ENCODE measurements around the gene PTRH2. TPM values are rescaled to one million over a fixed set of nuclear protein-coding genes. Genes with fewer than 3 reads are reported as not detected.
A peak's percentile ranks its signal among the peaks of the same experiment; 100 is the strongest.

The PTRH2 gene
- total RNA-seq, 2 experiments from 2014 or later: 6.5 to 7.3 TPM

- Histone ChIP-seq H3K4me1 (ENCODE audit: insufficient read depth, low read length) (peaks cover 6% of the 10 kb centered on the region), H3K27ac (ENCODE audit: low read depth in 1 of 2, low read length in 2 of 2) (no peak overlapping the region), H3K9me3 (ENCODE audit: control insufficient read depth in 1 of 2, insufficient read depth in 1 of 2, low read length in 2 of 2) (no peaks in the 10 kb centered on the region), H3K27me3 (ENCODE audit: control insufficient read depth in 1 of 2, insufficient read depth in 2 of 2, low read length in 2 of 2) (no peaks in the 10 kb centered on the region), H3K36me3 (ENCODE audit: insufficient read depth, low read length) (peaks cover 82% of the 10 kb centered on the region), H3K4me3 (ENCODE audit: low read length) (no peak overlapping the region)
- TF ChIP-seq CTCF (IDR thresholded peaks at IDR 0.05): no peak
- Mint-ChIP-seq H3K27me3 (no peaks in the 10 kb centered on the region), H3K36me3 (ENCODE audit: low read depth) (peaks cover 98% of the 10 kb centered on the region), H3K4me1 (ENCODE audit: low read depth) (peaks cover 26% of the 10 kb centered on the region), H3K4me3 (no peak overlapping the region), H3K27ac (peak overlapping the region; percentile 47), H3K9me3 (no peaks in the 10 kb centered on the region)
- intact Hi-C loops (cut with DNase I, micrococcal nuclease): no loop called here
- ATAC-seq (ENCODE audit: poor library complexity) (no peak), DNase-seq (no peak)
- ChIA-PET POLR2A (no interaction called here), CTCF (no interaction called here)
These were observed 12.9 kb downstream of the PTRH2 start for GRCh38 chr17:59694344-59694743.

- CTCF ChIA-PET: no interaction called here
- H3K4me1 Mint-ChIP-seq (ENCODE audit: low read depth): peaks cover 19% of the 10 kb centered on the region
- Histone ChIP-seq H3K27me3 (ENCODE audit: control insufficient read depth in 1 of 2, insufficient read depth in 2 of 2, low read length in 2 of 2) (no peaks in the 10 kb centered on the region), H3K27ac (ENCODE audit: low read depth in 1 of 2, low read length in 2 of 2) (no peak overlapping the region), H3K4me1 (ENCODE audit: insufficient read depth, low read length) (peaks cover 6% of the 10 kb centered on the region), H3K36me3 (ENCODE audit: insufficient read depth, low read length) (peaks cover 78% of the 10 kb centered on the region), H3K4me3 (ENCODE audit: low read length) (no peak overlapping the region), H3K9me3 (ENCODE audit: control insufficient read depth in 1 of 2, insufficient read depth in 1 of 2, low read length in 2 of 2) (no peaks in the 10 kb centered on the region)
- no peak for DNase-seq
- no peaks in the 10 kb centered on the region for H3K27me3 Mint-ChIP-seq
- no peaks in the 10 kb centered on the region for H3K9me3 Mint-ChIP-seq
- POLR2A ChIA-PET: no interaction called here
- peak overlapping the region; percentile 47 for H3K27ac Mint-ChIP-seq
- no peak for ATAC-seq (ENCODE audit: poor library complexity)
- intact Hi-C loops (cut with DNase I, micrococcal nuclease): no loop called here
- H3K36me3 Mint-ChIP-seq (ENCODE audit: low read depth): peaks cover 97% of the 10 kb centered on the region
- TF ChIP-seq CTCF (IDR thresholded peaks at IDR 0.05): no peak
- no peak overlapping the region for H3K4me3 Mint-ChIP-seq
These were observed 13.6 kb downstream of the PTRH2 start for GRCh38 chr17:59693582-59693981.

- Mint-ChIP-seq H3K27ac (peak overlapping the region; percentile 79), H3K36me3 (ENCODE audit: low read depth) (peaks cover 94% of the 10 kb centered on the region), H3K4me3 (no peak overlapping the region), H3K9me3 (no peaks in the 10 kb centered on the region), H3K27me3 (no peaks in the 10 kb centered on the region), H3K4me1 (ENCODE audit: low read depth) (no peaks in the 10 kb centered on the region)
- intact Hi-C loops (cut with DNase I, micrococcal nuclease): no loop called here
- Histone ChIP-seq H3K27me3 (ENCODE audit: control insufficient read depth in 1 of 2, insufficient read depth in 2 of 2, low read length in 2 of 2) (no peaks in the 10 kb centered on the region), H3K4me3 (ENCODE audit: low read length) (no peak overlapping the region), H3K27ac (ENCODE audit: low read depth in 1 of 2, low read length in 2 of 2) (no peak overlapping the region), H3K9me3 (ENCODE audit: control insufficient read depth in 1 of 2, insufficient read depth in 1 of 2, low read length in 2 of 2) (no peaks in the 10 kb centered on the region), H3K36me3 (ENCODE audit: insufficient read depth, low read length) (peaks cover 80% of the 10 kb centered on the region), H3K4me1 (ENCODE audit: insufficient read depth, low read length) (no peaks in the 10 kb centered on the region)
- ATAC-seq (ENCODE audit: poor library complexity) (no peak), DNase-seq (no peak)
- ChIA-PET CTCF (interaction anchor here (2.0 kb wide), 1 partner anchor 23 kb away, joined by 5 read pairs; no protein-coding TSS in a partner anchor), POLR2A (interaction anchor here (0.6 to 1.3 kb wide), 2 partner anchors 9 to 581 kb away, joined by 3 read pairs; no protein-coding TSS in a partner anchor)
- TF ChIP-seq CTCF (IDR thresholded peaks at IDR 0.05): no peak
These were observed 18.7 kb downstream of the PTRH2 start for GRCh38 chr17:59688496-59688895.
